ENCODE measurements around the gene SPG21.

The SPG21 gene

DNA sequence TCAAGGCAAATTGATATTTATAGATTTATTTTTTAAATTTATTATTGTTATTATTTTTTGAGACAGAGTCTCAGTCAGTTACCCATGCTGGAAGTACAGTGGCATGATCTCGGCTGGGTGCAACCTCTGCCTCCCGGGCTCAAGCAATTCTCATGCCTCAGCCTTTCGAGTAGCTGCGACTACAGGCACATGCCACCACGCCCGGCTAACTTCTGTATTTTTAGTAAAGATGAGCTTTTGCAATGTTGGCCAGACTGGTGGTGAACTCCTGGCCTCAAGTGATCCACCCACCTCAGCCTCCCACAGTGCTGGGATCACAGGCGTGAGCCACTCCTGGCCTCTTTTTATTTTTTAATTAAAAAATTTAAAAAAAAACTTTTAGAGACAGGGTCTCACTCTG lies 19.0 kb downstream of the SPG21 start:
- Histone ChIP-seq H3K36me3 (ENCODE audit: control insufficient read depth in 2 of 2, insufficient read depth in 2 of 2, low read length in 2 of 2) (peaks cover 28 to 51% of the 10 kb centered on the region in 2 donors), H3K4me1 (ENCODE audit: control insufficient read depth in 2 of 2, insufficient read depth in 2 of 2, low read length in 2 of 2) (no peaks in the 10 kb centered on the region), H3K4me3 (ENCODE audit: low read length in 2 of 2) (no peak overlapping the region), H3K9me3 (ENCODE audit: control insufficient read depth in 2 of 2, low read length in 2 of 2) (no peaks in the 10 kb centered on the region), H3K9ac (ENCODE audit: low read depth in 1 of 2, low read length in 2 of 2) (no peak overlapping the region), H3K27ac (ENCODE audit: low read depth in 2 of 2, low read length in 2 of 2) (no peak overlapping the region), H3K27me3 (ENCODE audit: control insufficient read depth in 2 of 2, insufficient read depth in 2 of 2, low read length in 2 of 2) (no peaks in the 10 kb centered on the region)

DNA sequence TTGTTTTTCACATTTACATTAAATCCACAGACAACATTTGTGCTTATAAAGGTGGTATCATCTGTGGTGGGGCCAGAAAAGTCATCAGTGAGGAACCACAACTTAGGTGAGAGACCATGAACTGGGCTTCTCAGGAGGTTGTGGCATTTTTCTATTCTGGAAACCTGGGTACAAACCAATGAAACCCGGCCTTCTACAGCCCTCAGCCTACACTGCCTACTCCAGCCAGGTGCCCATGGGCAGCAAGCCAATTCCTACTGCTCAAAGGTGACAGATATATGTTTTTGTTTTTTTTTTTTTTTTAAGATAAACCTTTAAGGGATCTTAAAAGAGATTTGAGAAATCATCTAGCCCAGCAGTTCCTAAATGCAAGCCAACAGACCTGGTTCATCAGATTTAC lies 20.3 kb downstream of the SPG21 start:
- Histone ChIP-seq H3K27ac (ENCODE audit: low read depth in 2 of 2, low read length in 2 of 2) (no peak overlapping the region), H3K9ac (ENCODE audit: low read depth in 1 of 2, low read length in 2 of 2) (no peak overlapping the region), H3K4me1 (ENCODE audit: control insufficient read depth in 2 of 2, insufficient read depth in 2 of 2, low read length in 2 of 2) (no peaks in the 10 kb centered on the region), H3K27me3 (ENCODE audit: control insufficient read depth in 2 of 2, insufficient read depth in 2 of 2, low read length in 2 of 2) (no peaks in the 10 kb centered on the region), H3K36me3 (ENCODE audit: control insufficient read depth in 2 of 2, insufficient read depth in 2 of 2, low read length in 2 of 2) (peaks cover 32 to 54% of the 10 kb centered on the region in 2 donors), H3K9me3 (ENCODE audit: control insufficient read depth in 2 of 2, low read length in 2 of 2) (no peaks in the 10 kb centered on the region), H3K4me3 (ENCODE audit: low read length in 2 of 2) (no peak overlapping the region)

DNA sequence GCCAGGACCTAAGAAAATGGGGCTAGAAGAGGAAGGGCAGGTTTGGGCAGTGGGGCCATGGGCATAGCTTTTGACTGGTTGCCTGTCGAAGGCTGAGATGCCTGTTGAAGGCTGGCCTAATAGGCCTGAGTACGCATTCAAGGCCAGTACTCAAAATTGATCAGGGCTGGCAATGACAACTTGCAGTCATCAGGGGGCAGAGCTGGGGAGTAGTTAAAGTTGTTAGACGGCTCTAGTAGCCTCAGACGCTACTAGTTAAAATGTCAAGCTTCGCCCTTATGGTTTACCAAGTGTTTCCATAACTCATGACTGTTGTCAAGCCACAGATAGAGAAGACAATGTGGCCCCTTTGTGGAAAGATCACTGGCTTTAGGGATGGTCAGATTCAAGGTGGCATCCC lies 28.7 kb downstream of the SPG21 start:
- Histone ChIP-seq H3K4me1 (ENCODE audit: control insufficient read depth in 2 of 2, insufficient read depth in 2 of 2, low read length in 2 of 2) (no peaks in the 10 kb centered on the region), H3K4me3 (ENCODE audit: low read length in 2 of 2) (no peak overlapping the region), H3K27ac (ENCODE audit: low read depth in 2 of 2, low read length in 2 of 2) (no peak overlapping the region), H3K9me3 (ENCODE audit: control insufficient read depth in 2 of 2, low read length in 2 of 2) (no peaks in the 10 kb centered on the region), H3K36me3 (ENCODE audit: control insufficient read depth in 2 of 2, insufficient read depth in 2 of 2, low read length in 2 of 2) (peaks cover 60 to 68% of the 10 kb centered on the region in 2 donors), H3K9ac (ENCODE audit: low read depth in 1 of 2, low read length in 2 of 2) (no peak overlapping the region), H3K27me3 (ENCODE audit: control insufficient read depth in 2 of 2, insufficient read depth in 2 of 2, low read length in 2 of 2) (no peaks in the 10 kb centered on the region)

DNA sequence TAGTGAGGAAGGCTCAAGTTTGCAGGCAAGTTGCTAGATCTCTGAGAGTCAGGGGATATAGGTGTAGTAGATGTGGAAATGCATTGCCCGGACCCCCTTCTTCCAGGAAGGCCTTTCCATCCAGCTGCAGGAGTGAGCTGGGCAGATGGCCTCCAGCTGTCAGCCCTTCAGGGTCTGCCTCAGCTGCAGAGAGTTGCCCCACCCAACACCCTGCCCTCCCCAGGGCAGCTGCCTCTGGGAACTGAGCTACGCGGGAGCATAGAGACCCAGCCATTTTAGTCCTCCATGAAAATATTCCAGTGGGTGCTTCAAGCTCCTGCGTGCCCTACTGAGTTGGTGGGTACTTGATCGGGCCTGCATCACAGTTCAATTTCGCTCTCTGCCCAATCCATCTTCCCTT lies 29.6 kb downstream of the SPG21 start:
- Histone ChIP-seq H3K27ac (ENCODE audit: low read depth in 2 of 2, low read length in 2 of 2) (no peak overlapping the region), H3K4me1 (ENCODE audit: control insufficient read depth in 2 of 2, insufficient read depth in 2 of 2, low read length in 2 of 2) (no peaks in the 10 kb centered on the region), H3K9me3 (ENCODE audit: control insufficient read depth in 2 of 2, low read length in 2 of 2) (no peaks in the 10 kb centered on the region), H3K27me3 (ENCODE audit: control insufficient read depth in 2 of 2, insufficient read depth in 2 of 2, low read length in 2 of 2) (no peaks in the 10 kb centered on the region), H3K36me3 (ENCODE audit: control insufficient read depth in 2 of 2, insufficient read depth in 2 of 2, low read length in 2 of 2) (peaks cover 55 to 73% of the 10 kb centered on the region in 2 donors), H3K4me3 (ENCODE audit: low read length in 2 of 2) (no peak overlapping the region), H3K9ac (ENCODE audit: low read depth in 1 of 2, low read length in 2 of 2) (no peak overlapping the region)

DNA sequence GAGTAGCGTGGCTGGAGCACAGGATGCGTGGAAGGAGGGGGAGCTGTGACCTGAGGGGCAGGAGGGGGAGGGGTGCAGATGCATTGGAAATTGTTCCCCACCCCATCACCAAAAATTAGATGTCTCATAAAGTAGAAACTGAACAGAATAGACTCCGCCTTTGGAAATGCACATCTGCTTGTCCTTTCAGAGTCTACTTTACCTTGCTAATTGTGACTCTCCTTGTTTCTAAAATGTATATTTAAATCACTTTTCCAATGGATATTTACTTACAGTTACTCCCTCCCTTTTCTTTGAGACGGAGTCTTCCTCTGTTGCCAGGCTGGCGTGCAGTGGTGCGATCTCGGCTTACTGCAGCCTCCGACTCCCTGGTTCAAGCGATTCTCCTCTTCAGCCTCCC lies 30.6 kb downstream of the SPG21 start:
- H3K36me3 ChIP-seq (ENCODE audit: control insufficient read depth in 2 of 2, insufficient read depth in 2 of 2, low read length in 2 of 2) = peaks cover 47 to 66% of the 10 kb centered on the region in 2 donors

DNA sequence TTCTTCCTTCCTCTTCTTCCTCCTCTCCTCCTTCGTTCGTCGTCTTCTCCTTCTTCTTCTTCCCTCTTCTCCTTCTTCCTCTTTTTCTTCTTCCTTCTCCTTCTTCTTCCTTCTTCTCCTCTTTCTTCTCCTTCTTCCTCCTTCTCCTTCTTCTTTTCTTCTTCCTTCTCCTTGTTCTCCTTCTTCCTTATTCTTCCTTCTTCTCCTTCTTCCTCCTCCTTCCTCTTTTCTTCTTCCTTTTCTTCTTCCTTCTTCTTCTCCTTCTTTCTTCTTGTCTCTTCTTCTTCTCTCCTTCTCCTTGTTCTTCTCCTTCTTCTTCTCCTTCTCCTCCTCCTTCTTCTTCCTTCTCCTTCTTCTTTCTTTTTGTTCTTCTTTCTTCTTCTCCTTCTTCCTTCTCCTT lies 35.3 kb downstream of the SPG21 start:
- Histone ChIP-seq H3K4me3 (ENCODE audit: low read length in 2 of 2) (no peak overlapping the region), H3K27me3 (ENCODE audit: control insufficient read depth in 2 of 2, insufficient read depth in 2 of 2, low read length in 2 of 2) (no peaks in the 10 kb centered on the region), H3K9me3 (ENCODE audit: control insufficient read depth in 2 of 2, low read length in 2 of 2) (no peaks in the 10 kb centered on the region), H3K4me1 (ENCODE audit: control insufficient read depth in 2 of 2, insufficient read depth in 2 of 2, low read length in 2 of 2) (no peaks in the 10 kb centered on the region), H3K27ac (ENCODE audit: low read depth in 2 of 2, low read length in 2 of 2) (no peak overlapping the region), H3K9ac (ENCODE audit: low read depth in 1 of 2, low read length in 2 of 2) (no peak overlapping the region), H3K36me3 (ENCODE audit: control insufficient read depth in 2 of 2, insufficient read depth in 2 of 2, low read length in 2 of 2) (peaks cover 9 to 30% of the 10 kb centered on the region in 2 donors)

More for the DNA sequence above, 30.6 kb downstream of the SPG21 start:
- Histone ChIP-seq H3K4me1 (ENCODE audit: control insufficient read depth in 2 of 2, insufficient read depth in 2 of 2, low read length in 2 of 2) (no peaks in the 10 kb centered on the region), H3K27me3 (ENCODE audit: control insufficient read depth in 2 of 2, insufficient read depth in 2 of 2, low read length in 2 of 2) (no peaks in the 10 kb centered on the region), H3K4me3 (ENCODE audit: low read length in 2 of 2) (no peak overlapping the region), H3K9me3 (ENCODE audit: control insufficient read depth in 2 of 2, low read length in 2 of 2) (no peaks in the 10 kb centered on the region), H3K9ac (ENCODE audit: low read depth in 1 of 2, low read length in 2 of 2) (no peak overlapping the region), H3K27ac (ENCODE audit: low read depth in 2 of 2, low read length in 2 of 2) (no peak overlapping the region)

DNA sequence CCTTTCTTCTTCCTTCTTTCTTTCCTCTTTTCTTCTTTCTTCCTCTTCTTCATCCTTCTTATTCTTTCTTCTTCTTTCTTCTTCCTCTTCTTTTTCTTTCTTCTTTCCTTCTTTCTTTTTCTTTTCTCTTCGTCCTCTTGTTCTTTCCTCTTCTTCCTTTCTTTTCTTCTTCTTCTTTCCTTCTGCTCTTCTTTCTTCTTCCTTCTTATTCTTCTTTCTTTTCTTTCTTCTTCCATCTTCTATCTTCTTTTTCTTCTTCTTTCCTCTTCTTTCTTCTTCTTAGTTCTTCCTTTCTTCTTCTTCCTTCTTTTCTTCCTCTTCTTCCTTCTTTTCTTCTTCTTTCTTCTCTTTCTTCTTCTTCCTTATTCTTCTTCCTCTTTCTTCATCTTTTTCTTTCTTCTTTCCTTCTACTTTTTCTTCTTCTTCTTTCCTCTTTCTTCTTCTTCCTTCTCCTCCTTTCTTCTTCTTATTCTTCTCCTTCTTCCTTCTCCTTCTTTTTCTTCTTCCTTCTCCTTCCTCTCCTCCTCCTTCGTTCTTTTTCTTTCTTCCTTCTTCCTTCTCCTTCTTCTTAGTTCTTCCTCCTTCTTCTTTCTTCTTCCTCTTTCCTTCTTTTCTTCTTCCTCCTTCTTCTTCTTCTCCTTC lies 37.8 kb downstream of the SPG21 start:
- H3K36me3 ChIP-seq (ENCODE audit: control insufficient read depth in 2 of 2, insufficient read depth in 2 of 2, low read length in 2 of 2) = peaks cover 0 to 15% of the 10 kb centered on the region in 2 donors
- no peaks in the 10 kb centered on the region for H3K27me3 ChIP-seq (ENCODE audit: control insufficient read depth in 2 of 2, insufficient read depth in 2 of 2, low read length in 2 of 2)
- no peak overlapping the region for H3K9ac ChIP-seq (ENCODE audit: low read depth in 1 of 2, low read length in 2 of 2)
- no peaks in the 10 kb centered on the region for H3K4me1 ChIP-seq (ENCODE audit: control insufficient read depth in 2 of 2, insufficient read depth in 2 of 2, low read length in 2 of 2)
- H3K9me3 ChIP-seq (ENCODE audit: control insufficient read depth in 2 of 2, low read length in 2 of 2) = no peaks in the 10 kb centered on the region
- H3K4me3 ChIP-seq (ENCODE audit: low read length in 2 of 2) = no peak overlapping the region
- H3K27ac ChIP-seq (ENCODE audit: low read depth in 2 of 2, low read length in 2 of 2) = no peak overlapping the region

DNA sequence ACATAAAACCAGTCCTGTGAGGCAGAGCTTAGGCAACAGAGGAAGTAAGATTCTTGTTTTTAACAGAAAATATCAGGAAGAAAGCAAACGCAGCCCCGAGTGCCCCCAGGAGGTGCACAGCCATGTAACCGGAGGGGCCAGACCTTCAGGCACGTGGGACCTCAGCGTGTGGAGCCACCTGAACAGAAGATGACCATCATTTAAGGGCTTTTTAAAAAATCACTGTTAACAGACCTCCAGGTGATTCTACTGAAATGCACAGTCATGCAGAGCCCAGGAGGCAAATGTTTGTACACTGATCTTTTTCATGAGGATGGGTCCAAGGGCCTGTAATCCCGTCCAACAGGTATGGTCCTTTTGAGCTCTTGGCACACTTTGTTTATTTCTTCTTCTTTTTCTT lies 38.8 kb downstream of the SPG21 start:
- Histone ChIP-seq H3K9me3 (ENCODE audit: control insufficient read depth in 2 of 2, low read length in 2 of 2) (no peaks in the 10 kb centered on the region), H3K4me3 (ENCODE audit: low read length in 2 of 2) (no peak overlapping the region), H3K27ac (ENCODE audit: low read depth in 2 of 2, low read length in 2 of 2) (no peak overlapping the region), H3K9ac (ENCODE audit: low read depth in 1 of 2, low read length in 2 of 2) (no peak overlapping the region), H3K4me1 (ENCODE audit: control insufficient read depth in 2 of 2, insufficient read depth in 2 of 2, low read length in 2 of 2) (no peaks in the 10 kb centered on the region), H3K27me3 (ENCODE audit: control insufficient read depth in 2 of 2, insufficient read depth in 2 of 2, low read length in 2 of 2) (no peaks in the 10 kb centered on the region), H3K36me3 (ENCODE audit: control insufficient read depth in 2 of 2, insufficient read depth in 2 of 2, low read length in 2 of 2) (peaks cover 0 to 8% of the 10 kb centered on the region in 2 donors)

DNA sequence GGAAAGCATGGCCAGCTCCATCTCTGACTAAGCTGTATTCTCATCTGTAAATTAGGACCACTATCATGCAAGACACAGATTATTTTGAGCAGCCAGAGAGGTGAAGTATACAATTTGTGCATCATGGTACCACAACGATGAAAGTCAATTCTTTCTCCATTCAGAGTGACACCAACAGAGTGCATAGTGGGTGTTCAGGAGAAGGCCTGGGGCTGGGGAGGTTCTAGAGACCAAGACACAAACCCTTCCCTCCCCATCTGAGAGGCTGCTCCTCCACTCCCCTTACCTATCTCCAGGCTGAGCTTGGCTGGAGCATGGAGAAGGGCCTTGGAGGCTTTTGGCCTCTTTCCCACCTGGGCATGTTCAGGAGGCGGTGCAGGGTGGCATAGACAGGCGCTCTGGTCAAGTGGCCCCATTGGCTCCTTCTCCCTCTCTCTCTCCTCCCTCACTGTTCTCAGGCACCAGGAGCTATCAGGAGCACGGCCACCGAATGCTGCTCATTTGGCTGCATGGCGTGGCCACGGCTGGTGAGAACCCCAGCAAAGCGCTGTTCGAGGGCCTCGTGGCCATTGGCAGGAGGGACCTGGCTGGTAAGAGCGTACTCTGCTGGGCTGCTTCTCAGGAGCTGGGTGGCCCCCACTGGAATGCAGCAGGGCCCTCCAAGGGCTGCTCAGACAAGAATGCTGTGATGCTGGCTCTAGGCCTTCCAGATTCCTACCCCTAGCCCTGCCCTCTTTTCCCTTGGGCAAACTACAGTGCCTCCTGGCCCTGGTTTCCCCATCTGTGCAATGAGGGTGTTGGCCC lies 40.1 kb downstream of the SPG21 start:
- Histone ChIP-seq H3K27me3 (ENCODE audit: control insufficient read depth in 2 of 2, insufficient read depth in 2 of 2, low read length in 2 of 2) (no peaks in the 10 kb centered on the region), H3K27ac (ENCODE audit: low read depth in 2 of 2, low read length in 2 of 2) (no peak overlapping the region), H3K4me3 (ENCODE audit: low read length in 2 of 2) (no peak overlapping the region), H3K4me1 (ENCODE audit: control insufficient read depth in 2 of 2, insufficient read depth in 2 of 2, low read length in 2 of 2) (no peaks in the 10 kb centered on the region), H3K9me3 (ENCODE audit: control insufficient read depth in 2 of 2, low read length in 2 of 2) (no peaks in the 10 kb centered on the region), H3K9ac (ENCODE audit: low read depth in 1 of 2, low read length in 2 of 2) (no peak overlapping the region), H3K36me3 (ENCODE audit: control insufficient read depth in 2 of 2, insufficient read depth in 2 of 2, low read length in 2 of 2) (no peaks in the 10 kb centered on the region)

DNA sequence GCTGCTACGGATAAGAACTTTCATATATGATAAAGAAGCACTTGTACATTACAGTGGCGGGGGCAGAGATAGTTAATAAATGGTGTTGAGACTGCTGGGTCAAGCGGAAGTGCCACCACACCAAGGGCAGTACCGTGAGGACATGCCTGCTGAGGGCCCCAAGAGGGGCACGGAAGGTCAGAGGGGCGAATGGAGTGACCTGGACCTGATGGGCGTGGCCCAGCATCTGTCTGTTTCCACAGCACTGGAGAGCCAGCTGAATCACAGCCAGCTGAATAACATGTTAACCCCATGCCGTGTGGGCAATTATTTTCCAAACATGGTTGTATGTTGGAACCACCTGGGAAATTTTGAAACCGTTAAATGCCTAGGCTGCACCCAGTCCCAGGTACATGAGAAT lies 40.8 kb downstream of the SPG21 start:
- no peaks in the 10 kb centered on the region for H3K4me1 ChIP-seq (ENCODE audit: control insufficient read depth in 2 of 2, insufficient read depth in 2 of 2, low read length in 2 of 2)
- no peak overlapping the region for H3K27ac ChIP-seq (ENCODE audit: low read depth in 2 of 2, low read length in 2 of 2)
- no peak overlapping the region for H3K9ac ChIP-seq (ENCODE audit: low read depth in 1 of 2, low read length in 2 of 2)
- no peaks in the 10 kb centered on the region for H3K36me3 ChIP-seq (ENCODE audit: control insufficient read depth in 2 of 2, insufficient read depth in 2 of 2, low read length in 2 of 2)
- H3K4me3 ChIP-seq (ENCODE audit: low read length in 2 of 2) = no peak overlapping the region
- H3K9me3 ChIP-seq (ENCODE audit: control insufficient read depth in 2 of 2, low read length in 2 of 2) = no peaks in the 10 kb centered on the region
- no peaks in the 10 kb centered on the region for H3K27me3 ChIP-seq (ENCODE audit: control insufficient read depth in 2 of 2, insufficient read depth in 2 of 2, low read length in 2 of 2)

Data from mucosa of rectum (tissue), 2 donors.